Measurements from ENCODE around the gene D2HGDH. TPM values are rescaled to one million over a fixed set of nuclear protein-coding genes. Genes with fewer than 3 reads are reported as not detected.

The D2HGDH gene
- total RNA-seq, 1 experiment from 2014 or later = 10.0 TPM

GRCh38 chr2:241764275-241765241 lies 30.1 kb downstream of the D2HGDH start:
- peaks cover 7 to 10% of the 10 kb centered on the region in 2 experiments for H3K9me3 Mint-ChIP-seq
- no peak overlapping the region for H2AK5ac ChIP-seq (ENCODE audit: insufficient read length, low read length)
- H3K23ac ChIP-seq (ENCODE audit: insufficient read length, low read depth, low read length) = no peak overlapping the region
- H3K79me2 ChIP-seq (ENCODE audit: insufficient read depth, low read length) = no peaks in the 10 kb centered on the region
- peaks cover 4 to 16% of the 10 kb centered on the region in 2 experiments for H3K4me1 Mint-ChIP-seq
- H4K5ac ChIP-seq (ENCODE audit: insufficient read length, low read depth, low read length) = no peak overlapping the region
- whole genome bisulfite sequencing (ENCODE audit: extremely low coverage, insufficient read length, low lambda C conversion rate) = no CpG with 5 or more reads among the region's 27 CpGs
- TF ChIP-seq, protein P1, sequence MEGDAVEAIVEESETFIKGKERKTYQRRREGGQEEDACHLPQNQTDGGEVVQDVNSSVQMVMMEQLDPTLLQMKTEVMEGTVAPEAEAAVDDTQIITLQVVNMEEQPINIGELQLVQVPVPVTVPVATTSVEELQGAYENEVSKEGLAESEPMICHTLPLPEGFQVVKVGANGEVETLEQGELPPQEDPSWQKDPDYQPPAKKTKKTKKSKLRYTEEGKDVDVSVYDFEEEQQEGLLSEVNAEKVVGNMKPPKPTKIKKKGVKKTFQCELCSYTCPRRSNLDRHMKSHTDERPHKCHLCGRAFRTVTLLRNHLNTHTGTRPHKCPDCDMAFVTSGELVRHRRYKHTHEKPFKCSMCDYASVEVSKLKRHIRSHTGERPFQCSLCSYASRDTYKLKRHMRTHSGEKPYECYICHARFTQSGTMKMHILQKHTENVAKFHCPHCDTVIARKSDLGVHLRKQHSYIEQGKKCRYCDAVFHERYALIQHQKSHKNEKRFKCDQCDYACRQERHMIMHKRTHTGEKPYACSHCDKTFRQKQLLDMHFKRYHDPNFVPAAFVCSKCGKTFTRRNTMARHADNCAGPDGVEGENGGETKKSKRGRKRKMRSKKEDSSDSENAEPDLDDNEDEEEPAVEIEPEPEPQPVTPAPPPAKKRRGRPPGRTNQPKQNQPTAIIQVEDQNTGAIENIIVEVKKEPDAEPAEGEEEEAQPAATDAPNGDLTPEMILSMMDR (conservative IDR thresholded peaks at IDR 0.05) = 0 out of 3 replicates have a peak, but pooled peaks have one; percentile 12
- H3K18ac ChIP-seq (ENCODE audit: insufficient read length, low read depth, low read length) = peak overlapping the region; percentile 64
- no peak overlapping the region for H2BK120ac ChIP-seq (ENCODE audit: low read depth, low read length, poor library complexity, severe bottlenecking)
- H3K9me3 ChIP-seq (ENCODE audit: control insufficient read depth, low read depth, low read length) = no peaks in the 10 kb centered on the region
- no peak overlapping the region for H2BK12ac ChIP-seq (ENCODE audit: insufficient read length, low read depth, low read length)
- H3K27me3 Mint-ChIP-seq (ENCODE audit: low read depth) = no peaks in the 10 kb centered on the region; the same call in 1 of the 2 replicates
- no peaks in the 10 kb centered on the region for H3K23me2 ChIP-seq (ENCODE audit: insufficient read length, low read depth, low read length, poor library complexity, severe bottlenecking)
- H3K27ac ChIP-seq (ENCODE audit: insufficient read length, low read depth, low read length) = no peak overlapping the region
- H3K4me3 Mint-ChIP-seq = no peak overlapping the region
- no peak overlapping the region for H3K9ac ChIP-seq (ENCODE audit: extremely low read depth, insufficient read length, low read length)
- H2BK20ac ChIP-seq (ENCODE audit: low read depth, low read length, poor library complexity, severe bottlenecking) = no peak overlapping the region
- no peaks in the 10 kb centered on the region for H3K4me1 ChIP-seq (ENCODE audit: insufficient read depth, low read length)
- H3K14ac ChIP-seq (ENCODE audit: insufficient read depth, low read length) = no peak overlapping the region; the same call in 1 of the 2 replicates
- H2BK5ac ChIP-seq (ENCODE audit: insufficient read length, low read length) = no peak overlapping the region
- no peaks in the 10 kb centered on the region for H4K20me1 ChIP-seq (ENCODE audit: control insufficient read depth, insufficient read depth, insufficient read length)
- DNase-seq = peak; percentile 42
- no peak overlapping the region for H3T11ph ChIP-seq (ENCODE audit: low read length)
- H2BK15ac ChIP-seq (ENCODE audit: low read depth, low read length) = no peak overlapping the region
- H3K36me3 Mint-ChIP-seq (ENCODE audit: insufficient read depth in 1 of 3, low read depth in 3 of 3) = peaks cover 9 to 11% (median 9%) of the 10 kb centered on the region in 3 experiments
- no peak overlapping the region for H3K4me2 ChIP-seq (ENCODE audit: insufficient read depth, insufficient read length, low read length)
- no peaks in the 10 kb centered on the region for H3K79me1 ChIP-seq (ENCODE audit: insufficient read depth, low read depth, low read length, poor library complexity, severe bottlenecking)
- no peak overlapping the region for H3K4ac ChIP-seq (ENCODE audit: low read depth, low read length)
- H4K8ac ChIP-seq (replicated peaks; ENCODE audit: insufficient read length, low read depth, low read length) = no peak overlapping the region
- peak overlapping the region in 1 of 3 experiments; percentile 29; a peak in 3 of 7 replicates for H3K27ac Mint-ChIP-seq
- H4K91ac ChIP-seq (ENCODE audit: insufficient read length, low read depth, low read length) = peak overlapping the region; percentile 53
- no peak overlapping the region for H2AFZ ChIP-seq (ENCODE audit: low read length)
- no peaks in the 10 kb centered on the region for H3K27me3 ChIP-seq (ENCODE audit: insufficient read depth, low read length)
- H3K56ac ChIP-seq (ENCODE audit: insufficient read length, low read depth, low read length) = no peak overlapping the region
